K562 (cell line): ENCODE measurements around the gene TMEM107. TPM values are rescaled to one million over a fixed set of nuclear protein-coding genes. Genes with fewer than 3 reads are reported as not detected.
A peak's percentile ranks its signal among the peaks of the same experiment; 100 is the strongest.
"Not testable (repeated sequence)": the region's sequence is repeated elsewhere in the genome, so short reads cannot be mapped to it uniquely, and the experiment has no call there.

Source experiments
- ATAC-seq: fragments of 200-7000 bp; cut with Tn5 transposase; 3 replicates; pipeline ENCODE4 v1.9.1; 2020; ENCODE audit warnings: moderate library complexity
- BruUV-seq: library from RNA; stranded (reverse); fragments of 400-500 nt; replicated peaks from 2 replicates; lab custom pipeline; 2021; lab: Mats Ljungman, UMichigan
- CTCF ChIA-PET: fragments of 300-600 bp; formaldehyde crosslinking; extraction: SDS; loops from one replicate; lab custom pipeline; 2021; ENCODE audit warnings: low intra/inter-chr PET ratio; lab: Yijun Ruan, JAX
- POLR2A ChIA-PET: fragments of 300-600, 350-650 bp; sonication (Branson Sonifier 250); formaldehyde crosslinking; extraction: SDS; loops from one replicate; lab custom pipeline; 2021; ENCODE audit warnings: antibody characterized with exemption, inconsistent platforms; lab: Yijun Ruan, JAX
- DNase-seq, 4 experiments: peaks; one replicate each; pipeline versions ENCODE4 v3.0.0 to v3.0.0-alpha.2; 2011 to 2018; ENCODE audit warnings: low spot score in 3 of 4, mixed read lengths in 3 of 4; ENCODE audit errors: extremely low read depth in 1 of 4
- FAIRE-seq: peaks from 2 replicates; lab custom pipeline; 2011; peaks lifted over from hg19 to GRCh38; lab: Jason Lieb, UNC
- H2AFZ ChIP-seq: 2 replicates; pipeline ENCODE4 v1.6.0; 2011; ENCODE audit warnings: low read depth, low read length, control low read depth, inconsistent platforms
- H3K27ac ChIP-seq: fragments of 200-600 bp; 3 replicates; pipeline ENCODE4 v1.8.0; 2011; ENCODE audit warnings: low read depth, mild to moderate bottlenecking, control low read depth, inconsistent platforms, low read length, moderate library complexity, mixed read lengths; ENCODE audit errors: extremely low read depth
- H3K27me3 ChIP-seq, 2 experiments: fragments of 300-600 bp in 1 of 2; 2 replicates in 1 of 2; 3 replicates in 1 of 2; pipeline versions ENCODE4 v1.6.0 to v1.8.0; 2011; ENCODE audit warnings: inconsistent platforms in 2 of 2, low read length in 2 of 2, mild to moderate bottlenecking in 1 of 2, mixed read lengths in 1 of 2, moderate library complexity in 1 of 2; ENCODE audit not compliant: control insufficient read depth in 2 of 2, insufficient read depth in 2 of 2
- H3K36me3 ChIP-seq: fragments of 300-600 bp; 3 replicates; pipeline ENCODE4 v1.8.0; 2011; ENCODE audit warnings: mild to moderate bottlenecking, low read length, inconsistent platforms; ENCODE audit not compliant: control insufficient read depth, insufficient read depth
- H3K4me1 ChIP-seq, 2 experiments: fragments of 200-600 bp in 1 of 2; replicated peaks in 1 of 2; 2 replicates in 1 of 2; 3 replicates in 1 of 2; pipeline versions ENCODE4 v1.5.1 to v1.8.0; 2011; ENCODE audit warnings: inconsistent platforms in 2 of 2, low read length in 2 of 2, mild to moderate bottlenecking in 1 of 2, mixed read lengths in 1 of 2, moderate library complexity in 1 of 2; ENCODE audit not compliant: control insufficient read depth in 2 of 2, insufficient read depth in 2 of 2
- H3K4me2 ChIP-seq: 2 replicates; pipeline ENCODE4 v1.6.1; 2011; ENCODE audit warnings: low read length, control low read depth, inconsistent platforms, mixed read lengths; ENCODE audit not compliant: insufficient read depth
- H3K4me3 ChIP-seq: fragments of 200-600 bp; sonication (generic), shearing (Covaris generic); 2 replicates; pipeline ENCODE4 v1.5.1; 2016; ENCODE audit warnings: control low read depth, inconsistent platforms
- H3K79me2 ChIP-seq: fragments of 200-600 bp; 3 replicates; pipeline ENCODE4 v1.8.0; 2011; ENCODE audit warnings: low read length, inconsistent platforms; ENCODE audit not compliant: control insufficient read depth, insufficient read depth
- H3K9ac ChIP-seq, 2 experiments: 2 replicates each; pipeline versions ENCODE4 v1.6.0 to v1.6.1; 2011; ENCODE audit warnings: low read depth in 2 of 2, low read length in 2 of 2, control low read depth in 1 of 2, inconsistent platforms in 1 of 2, mild to moderate bottlenecking in 1 of 2, mixed read lengths in 1 of 2; ENCODE audit not compliant: insufficient read depth in 1 of 2
- H3K9me1 ChIP-seq: one replicate; pipeline ENCODE4 v1.6.0; 2011; ENCODE audit warnings: inconsistent platforms, mild to moderate bottlenecking, low read length, moderate library complexity; ENCODE audit not compliant: control insufficient read depth, insufficient read depth
- H3K9me3 ChIP-seq: replicated peaks from 2 replicates; pipeline ENCODE4 v1.5.1; 2011; ENCODE audit warnings: low read depth, low read length, inconsistent platforms; ENCODE audit not compliant: control insufficient read depth, insufficient read depth
- H4K20me1 ChIP-seq: replicated peaks from 2 replicates; pipeline ENCODE4 v1.6.1; 2011; ENCODE audit warnings: low read length, inconsistent platforms, mixed read lengths; ENCODE audit not compliant: control insufficient read depth, insufficient read depth
- PRDM10 ChIP-seq: fragments of 450-650 bp; IDR thresholded peaks from 2 replicates; pipeline ENCODE4 v1.6.1; 2018; ENCODE audit not compliant: partially characterized antibody
- ZNF384 ChIP-seq: IDR thresholded peaks from 2 replicates; pipeline ENCODE4 v1.6.1; 2012; ENCODE audit warnings: low read depth, low read length, improper control_type of control experiment
- WGBS: fragments of 100-300 bp; shearing (Covaris generic); methylation state at CpG from one replicate; pipeline ENCODE4 v1.1.6; 2016; ENCODE audit warnings: low coverage, mixed read lengths; ENCODE audit not compliant: insufficient coverage; ENCODE audit errors: missing lambda C conversion rate; 5-methylcytosine and 5-hydroxymethylcytosine counted together
- in situ Hi-C: fragments of 300-500 bp; cut with MboI; formaldehyde crosslinking; loops from 4 replicates; pipeline ENCODE4 v1.15.0; 2018; ENCODE audit warnings: inconsistent platforms, mixed read lengths
- intact Hi-C: fragments of 100-400 bp; cut with micrococcal nuclease; formaldehyde crosslinking; loops from 2 replicates; pipeline ENCODE4 v1.14.2; 2022
- polyA plus RNA-seq, 8 experiments: library from polyadenylated mRNA; depleted of rRNA in 4 of 8; stranded (reverse) in 5 of 8; unstranded in 3 of 8; fragments of >200 nt; fragmentation: Nextera tagmentation in 2 of 8; fragmentation: Illumina TruSeq in 1 of 8; extraction: Ambion mirVana in 2 of 8; extraction: Trizol in 1 of 8; gene quantifications; 2 replicates each; pipeline versions ENCODE4 v1.2.1 to v1.2.3, GENCODE V29; 2011 to 2014; ENCODE audit warnings: inconsistent platforms in 1 of 8, missing spikeins in 1 of 8
- total RNA-seq, 7 experiments: library from RNA; depleted of rRNA in 6 of 7; stranded (reverse); fragments of >200 nt in 6 of 7; fragmentation: Illumina TruSeq in 2 of 7; extraction: Trizol in 2 of 7; gene quantifications; 2 replicates each; pipeline versions ENCODE4 v1.2.1 to v1.2.3, GENCODE V29; 2011 to 2021; ENCODE audit warnings: low replicate concordance in 1 of 7
- TF ChIP-seq, protein P1 (sequence below), 2 experiments: fragments of 450-650 bp; IDR thresholded peaks; 2 replicates each; pipeline ENCODE4 v1.6.1; 2016

TMEM107 gene
- total and polyA plus RNA-seq, 9 of the 15 experiments (the other 6 are each of a cell fraction or from before 2014, with no cell fraction given): 7.1 to 26.2 (median 16.9) TPM

DNA sequence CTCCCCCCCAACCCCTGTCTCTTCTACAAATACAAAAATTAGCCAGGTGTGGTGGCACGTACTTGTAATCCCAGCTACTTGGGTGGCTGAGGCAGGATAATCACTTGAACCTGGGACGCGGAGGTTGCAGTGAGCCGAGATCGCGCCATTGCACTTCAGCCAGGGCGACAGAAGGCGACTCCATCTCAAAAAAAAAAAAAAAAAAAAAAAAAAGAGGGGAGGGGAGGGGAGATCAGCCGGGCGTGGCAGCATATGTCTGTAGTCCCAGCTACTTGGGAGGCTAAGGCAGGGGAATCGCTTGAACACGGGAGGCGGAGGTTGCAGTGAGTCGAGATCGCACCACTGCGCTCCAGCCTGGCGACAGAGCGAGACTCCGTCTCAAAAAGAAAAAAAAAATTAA is 6.0 kb downstream of the TMEM107 start:
- H3K4me3 ChIP-seq, FAIRE-seq, H3K9me3 ChIP-seq, CTCF ChIA-PET, H3K36me3 ChIP-seq, BruUV-seq, H3K27me3 ChIP-seq, H3K79me2 ChIP-seq, H3K9me1 ChIP-seq, H3K9ac ChIP-seq, H3K4me2 ChIP-seq, DNase-seq, H3K27ac ChIP-seq, ATAC-seq, in situ Hi-C loops, H4K20me1 ChIP-seq, H2AFZ ChIP-seq: not testable (repeated sequence)
- WGBS: 82% methylated on average over 7 of the region's 19 CpGs
- POLR2A ChIA-PET: interaction anchor here (4.7 kb wide), 1 partner anchor 12 kb away, joined by 105 read pairs; no protein-coding TSS in a partner anchor
- intact Hi-C loops: loop anchor here (5.0 kb wide), 2 partner anchors 33 to 48 kb away; partner anchors contain the start of gene HES7
- TF ChIP-seq, protein P1, sequence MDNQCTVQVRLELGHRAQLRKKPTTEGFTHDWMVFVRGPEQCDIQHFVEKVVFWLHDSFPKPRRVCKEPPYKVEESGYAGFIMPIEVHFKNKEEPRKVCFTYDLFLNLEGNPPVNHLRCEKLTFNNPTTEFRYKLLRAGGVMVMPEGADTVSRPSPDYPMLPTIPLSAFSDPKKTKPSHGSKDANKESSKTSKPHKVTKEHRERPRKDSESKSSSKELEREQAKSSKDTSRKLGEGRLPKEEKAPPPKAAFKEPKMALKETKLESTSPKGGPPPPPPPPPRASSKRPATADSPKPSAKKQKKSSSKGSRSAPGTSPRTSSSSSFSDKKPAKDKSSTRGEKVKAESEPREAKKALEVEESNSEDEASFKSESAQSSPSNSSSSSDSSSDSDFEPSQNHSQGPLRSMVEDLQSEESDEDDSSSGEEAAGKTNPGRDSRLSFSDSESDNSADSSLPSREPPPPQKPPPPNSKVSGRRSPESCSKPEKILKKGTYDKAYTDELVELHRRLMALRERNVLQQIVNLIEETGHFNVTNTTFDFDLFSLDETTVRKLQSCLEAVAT (IDR thresholded peaks at IDR 0.05): 0 out of 4 replicates have a peak, but pooled peaks of 1 of the 2 experiments have one; percentile 31
- TF ChIP-seq PRDM10 (peak; percentile 39), ZNF384 (peak; percentile 55)
- H3K4me1 ChIP-seq: peaks cover 10 to 31% of the 10 kb centered on the region in 2 experiments; a peak in 4 of 5 replicates
